NT2/D1 (cell line): ENCODE measurements around the gene RIPK3.

Experiments used
- SUZ12 ChIP-seq: IDR thresholded peaks from 2 replicates; pipeline ENCODE4 v1.6.1; 2011; ENCODE audit not compliant: insufficient read length, insufficient read depth; ENCODE audit errors: extremely low read depth
- YY1 ChIP-seq: IDR thresholded peaks from 2 replicates; pipeline ENCODE4 v1.6.1; 2011; ENCODE audit not compliant: insufficient read length, insufficient read depth
- ZNF274 ChIP-seq: IDR thresholded peaks from 2 replicates; pipeline ENCODE4 v1.6.1; 2011; ENCODE audit warnings: mild to moderate bottlenecking, low read depth, low read length

DNA sequence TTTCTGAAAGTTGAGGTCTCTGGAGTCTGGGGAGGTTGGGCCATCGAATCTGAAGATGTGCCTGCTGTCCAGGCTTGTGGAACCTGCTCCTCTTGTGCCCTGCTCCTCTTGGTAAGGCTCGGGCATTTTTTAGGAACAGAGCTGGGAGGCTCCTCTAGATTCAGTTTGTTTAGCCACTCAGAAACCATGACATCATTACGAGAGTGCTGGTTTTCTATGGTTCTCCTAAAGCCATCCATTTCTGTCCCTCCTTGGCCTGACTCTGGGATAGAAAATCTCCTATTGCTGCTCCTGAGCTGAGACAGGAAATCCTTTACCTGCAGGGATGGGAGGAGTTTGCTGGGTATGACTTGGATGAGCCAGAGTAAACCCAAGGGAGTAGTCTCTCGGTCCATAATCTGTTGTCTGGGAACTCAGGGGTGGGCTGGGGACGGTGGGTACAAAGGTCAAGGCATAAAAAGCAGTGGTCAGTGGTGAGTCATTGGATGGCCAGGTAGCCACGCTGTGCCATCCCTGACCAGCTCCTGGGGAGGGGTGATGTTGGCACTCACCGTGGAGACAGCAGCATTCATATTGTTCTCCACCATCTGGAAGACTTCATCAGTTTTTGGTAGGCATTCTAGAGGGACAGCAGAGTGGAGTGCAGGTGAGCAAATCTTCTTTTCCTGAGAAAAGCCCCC, 2.5 kb downstream of the RIPK3 start:
- no peak for TF ChIP-seq SUZ12
- no peak for TF ChIP-seq YY1
- TF ChIP-seq ZNF274, result no peak
